ENCODE measurements around the gene ANO1.

GRCh38 chr11:70057080-70057479 lies 21.0 kb upstream of the ANO1 start:
- no peak for TF ChIP-seq CTCF (conservative IDR thresholded peaks at IDR 0.05; ENCODE audit: low read depth, low read length)
- TF ChIP-seq EZH2 (IDR thresholded peaks at IDR 0.05; ENCODE audit: low read length, unreplicated experiment), result no peak
- TF ChIP-seq EZH2phosphoT487 (IDR thresholded peaks at IDR 0.05; ENCODE audit: borderline replicate concordance, low read length), result no peak

Measured in PC-3 (cell line).